ENCODE measurements around the gene RRAGD. TPM values are rescaled to one million over a fixed set of nuclear protein-coding genes. Genes with fewer than 3 reads are reported as not detected.

The RRAGD gene
- polyA plus RNA-seq, 1 of the 3 experiments (the other 2 are of a cell fraction): 0.07 TPM

DNA sequence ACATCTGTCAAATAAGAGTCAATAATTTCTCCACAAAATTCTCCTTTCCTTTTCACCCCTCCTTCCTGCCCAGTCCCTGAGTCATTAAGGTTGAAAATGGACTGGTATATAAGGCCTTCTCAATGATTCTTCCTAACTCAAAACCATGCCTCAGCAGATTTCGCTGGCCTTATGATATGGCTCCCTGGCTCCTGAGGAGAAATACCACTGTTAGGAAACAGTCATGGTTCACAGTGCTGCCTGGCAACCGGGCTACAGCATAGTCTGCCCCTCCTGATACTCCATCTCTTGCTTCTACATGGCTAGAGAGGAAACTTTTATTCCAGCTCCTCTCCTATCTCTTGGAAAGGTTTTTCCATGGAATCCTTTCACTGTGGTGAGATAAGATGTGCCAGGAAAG, 64.2 kb downstream of the RRAGD start:
- peaks cover 7% of the 10 kb centered on the region for H3F3A ChIP-seq (replicated peaks; ENCODE audit: insufficient read depth)
- no peaks in the 10 kb centered on the region for H3K9me2 ChIP-seq
- H3K27me3 ChIP-seq (ENCODE audit: insufficient read depth): no peaks in the 10 kb centered on the region
- H2AFZ ChIP-seq (ENCODE audit: low read depth): no peak overlapping the region
- no peak overlapping the region for H3K27ac ChIP-seq (ENCODE audit: low read depth in 2 of 2, low read length in 1 of 2)
- peaks cover 0 to 3% of the 10 kb centered on the region in 2 experiments for H3K36me3 ChIP-seq (replicated peaks in 1 of 2; ENCODE audit: control insufficient read depth in 1 of 2, insufficient read depth in 2 of 2, low read length in 1 of 2)
- 73% methylated on average over 2 of the region's 2 CpGs for WGBS (ENCODE audit: low lambda C conversion rate)
- peaks cover 97% of the 10 kb centered on the region for H3K79me2 ChIP-seq (ENCODE audit: insufficient read depth)
- H3K9ac ChIP-seq: no peak overlapping the region
- TF ChIP-seq RAD21 (IDR thresholded peaks at IDR 0.05; ENCODE audit: low read length): no peak
- no peak for TF ChIP-seq GABPA (IDR thresholded peaks at IDR 0.05; ENCODE audit: low read depth)
- peaks cover 19 to 26% of the 10 kb centered on the region in 2 experiments for H3K4me1 ChIP-seq (ENCODE audit: control insufficient read depth in 1 of 2, insufficient read depth in 2 of 2, low read depth in 1 of 2, low read length in 1 of 2)
- POLR2A ChIA-PET: no interaction called here
- no peak overlapping the region for H3K4me3 ChIP-seq (ENCODE audit: low read depth in 2 of 2, low read length in 1 of 2)
- H3K4me2 ChIP-seq: peak overlapping the region; percentile 27
- CTCF ChIA-PET: interaction anchor here (2.3 kb wide), 1 partner anchor 24 kb away, joined by 12 read pairs; no protein-coding TSS in a partner anchor
- H3K9me3 ChIP-seq: no peaks in the 10 kb centered on the region
- DNase-seq: no peak
- H4K20me1 ChIP-seq (ENCODE audit: insufficient read depth): peaks cover 61% of the 10 kb centered on the region

DNA sequence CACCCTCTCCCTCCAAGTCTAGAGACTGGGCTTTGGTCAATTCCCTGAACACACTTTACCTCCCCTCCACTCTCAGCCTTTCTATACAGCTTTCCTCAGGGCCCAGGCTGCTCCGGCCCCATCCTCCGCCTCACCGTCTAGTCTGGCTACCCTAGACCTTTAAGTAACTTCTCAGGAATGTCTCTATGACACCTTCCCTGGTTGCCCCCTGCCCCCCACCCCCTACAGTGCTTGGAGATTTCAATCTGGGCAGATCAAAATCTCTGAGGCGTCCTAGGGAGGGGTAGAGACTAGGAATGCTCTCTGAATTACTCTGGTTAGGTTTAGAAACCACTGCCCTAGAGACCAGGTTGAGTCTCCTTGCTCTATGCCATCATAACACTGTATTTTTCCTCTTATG, 65.6 kb downstream of the RRAGD start:
- TF ChIP-seq EZH2phosphoT487 (IDR thresholded peaks at IDR 0.05; ENCODE audit: borderline replicate concordance, low read depth) (no peak), TAF1 (IDR thresholded peaks at IDR 0.05; ENCODE audit: borderline replicate concordance, low read depth, low read length) (no peak), MEF2A (IDR thresholded peaks at IDR 0.05; ENCODE audit: borderline replicate concordance, low read depth) (no peak), IRF3 (IDR thresholded peaks at IDR 0.05; ENCODE audit: low read depth, low read length) (no peak), EP300 (IDR thresholded peaks at IDR 0.05; ENCODE audit: borderline replicate concordance in 1 of 2, low read depth in 1 of 2, low read length in 1 of 2) (no peak), FOXJ3 (CRISPR knock-in tag; IDR thresholded peaks at IDR 0.05) (no peak), YY1 (IDR thresholded peaks at IDR 0.05; ENCODE audit: low read depth) (no peak), NRF1 (IDR thresholded peaks at IDR 0.05; ENCODE audit: low read depth, low read length) (no peak), CHD2 (IDR thresholded peaks at IDR 0.05; ENCODE audit: low read length, partially characterized antibody) (no peak), RXRA (IDR thresholded peaks at IDR 0.05; ENCODE audit: borderline replicate concordance, low read depth) (no peak), TCF12 (IDR thresholded peaks at IDR 0.05) (no peak), SIN3A (IDR thresholded peaks at IDR 0.05; ENCODE audit: borderline replicate concordance, low read depth, low read length) (no peak), RCOR1 (IDR thresholded peaks at IDR 0.05; ENCODE audit: low read length) (no peak), MAX (IDR thresholded peaks at IDR 0.05; ENCODE audit: low read depth) (no peak)
- TF ChIP-seq, protein P1, sequence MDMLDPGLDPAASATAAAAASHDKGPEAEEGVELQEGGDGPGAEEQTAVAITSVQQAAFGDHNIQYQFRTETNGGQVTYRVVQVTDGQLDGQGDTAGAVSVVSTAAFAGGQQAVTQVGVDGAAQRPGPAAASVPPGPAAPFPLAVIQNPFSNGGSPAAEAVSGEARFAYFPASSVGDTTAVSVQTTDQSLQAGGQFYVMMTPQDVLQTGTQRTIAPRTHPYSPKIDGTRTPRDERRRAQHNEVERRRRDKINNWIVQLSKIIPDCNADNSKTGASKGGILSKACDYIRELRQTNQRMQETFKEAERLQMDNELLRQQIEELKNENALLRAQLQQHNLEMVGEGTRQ (IDR thresholded peaks at IDR 0.05; ENCODE audit: borderline replicate concordance, low read depth, low read length): no peak
- Histone ChIP-seq H3K27ac (ENCODE audit: low read depth in 2 of 2, low read length in 1 of 2) (no peak overlapping the region), H2AFZ (ENCODE audit: low read depth) (no peak overlapping the region), H3K4me1 (ENCODE audit: control insufficient read depth in 1 of 2, insufficient read depth in 2 of 2, low read depth in 1 of 2, low read length in 1 of 2) (peaks cover 17 to 26% of the 10 kb centered on the region in 2 experiments), H3K9me2 (no peaks in the 10 kb centered on the region), H3K36me3 (replicated peaks in 1 of 2; ENCODE audit: control insufficient read depth in 1 of 2, insufficient read depth in 2 of 2, low read length in 1 of 2) (peaks cover 8 to 12% of the 10 kb centered on the region in 2 experiments), H3K9ac (no peak overlapping the region), H4K20me1 (ENCODE audit: insufficient read depth) (peaks cover 61% of the 10 kb centered on the region), H3F3A (replicated peaks; ENCODE audit: insufficient read depth) (peaks cover 10% of the 10 kb centered on the region), H3K9me3 (no peaks in the 10 kb centered on the region), H3K27me3 (ENCODE audit: insufficient read depth) (no peaks in the 10 kb centered on the region), H3K79me2 (ENCODE audit: insufficient read depth) (peaks cover 94% of the 10 kb centered on the region), H3K4me2 (no peak overlapping the region), H3K4me3 (ENCODE audit: low read depth in 2 of 2, low read length in 1 of 2) (no peak overlapping the region)
- CTCF ChIA-PET: interaction anchor here (2.3 kb wide), 1 partner anchor 25 kb away, joined by 12 read pairs; no protein-coding TSS in a partner anchor
- no peak for DNase-seq
- 86% methylated on average over 4 of the region's 4 CpGs for WGBS (ENCODE audit: low lambda C conversion rate)
- POLR2A ChIA-PET: no interaction called here
